HG03039 (cell line): ENCODE measurements around the gene RAD17.
"Not testable (repeated sequence)": the region's sequence is repeated elsewhere in the genome, so short reads cannot be mapped to it uniquely, and the experiment has no call there.

Source experiments
- ATAC-seq: cut with Tn5 transposase; IDR thresholded peaks from one replicate; pipeline ENCODE4 v1.9.1; 2021; ENCODE audit warnings: mild to moderate bottlenecking, moderate library complexity; ENCODE audit not compliant: unreplicated experiment

Gene RAD17

GRCh38 chr5:69372394-69372793 lies 2.8 kb downstream of the RAD17 start:
- no peak for ATAC-seq

GRCh38 chr5:69374911-69375446 lies 5.4 kb downstream of the RAD17 start:
- peak; percentile 47 for ATAC-seq

- ATAC-seq = no peak
These were observed 8.8 kb downstream of the RAD17 start for GRCh38 chr5:69378376-69378775.

GRCh38 chr5:69404659-69405330 lies 35.2 kb downstream of the RAD17 start:
- no peak for ATAC-seq

- ATAC-seq = peak; percentile 70
These were observed 45.4 kb downstream of the RAD17 start, which contains the start of gene MARVELD2 for GRCh38 chr5:69414885-69415583. Gene MARVELD2, plus strand, starts transcription at chr5:69415116. Its CDS starts 4,270 bp downstream, at chr5:69419386.

DNA sequence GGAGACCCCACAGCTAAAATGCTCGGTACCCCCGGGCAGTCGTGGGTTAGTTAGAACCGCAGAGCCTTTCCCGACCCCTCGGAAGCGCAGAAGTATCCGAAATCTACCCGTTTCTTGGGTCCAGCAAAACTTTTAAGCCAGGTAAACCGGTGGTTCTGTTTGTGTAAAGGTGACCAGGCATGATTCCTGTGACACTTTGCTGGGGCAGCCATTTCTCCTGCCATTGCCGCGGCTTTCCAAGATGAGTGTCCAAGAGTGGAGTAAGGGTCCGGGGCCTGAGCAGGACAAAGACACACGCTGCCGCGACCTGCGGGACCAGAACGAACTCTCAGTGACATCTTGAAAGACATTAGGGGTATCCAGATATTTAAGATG lies 46.0 kb downstream of the RAD17 start:
- no peak for ATAC-seq

DNA sequence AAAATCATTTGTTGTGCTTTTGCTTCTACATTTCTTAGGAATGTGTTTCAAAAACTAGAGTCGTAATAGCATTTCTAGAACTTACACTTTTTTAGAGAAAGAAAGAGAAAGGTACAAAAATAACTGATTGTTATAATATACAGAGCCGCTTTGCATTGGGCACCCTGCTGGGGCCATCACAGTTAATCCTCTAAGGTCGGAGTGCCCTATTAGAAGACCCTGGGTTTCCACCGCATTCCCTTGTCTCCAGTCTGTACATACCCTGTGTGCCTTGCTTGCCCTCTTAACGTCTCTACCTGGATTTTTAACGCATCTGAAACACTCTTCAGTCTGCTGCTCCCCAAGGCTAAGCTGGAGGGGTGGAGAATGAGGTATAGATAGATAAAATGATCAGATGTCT lies 46.6 kb downstream of the RAD17 start:
- ATAC-seq = no peak

GRCh38 chr5:69416699-69417098 lies 47.1 kb downstream of the RAD17 start:
- no peak for ATAC-seq

DNA sequence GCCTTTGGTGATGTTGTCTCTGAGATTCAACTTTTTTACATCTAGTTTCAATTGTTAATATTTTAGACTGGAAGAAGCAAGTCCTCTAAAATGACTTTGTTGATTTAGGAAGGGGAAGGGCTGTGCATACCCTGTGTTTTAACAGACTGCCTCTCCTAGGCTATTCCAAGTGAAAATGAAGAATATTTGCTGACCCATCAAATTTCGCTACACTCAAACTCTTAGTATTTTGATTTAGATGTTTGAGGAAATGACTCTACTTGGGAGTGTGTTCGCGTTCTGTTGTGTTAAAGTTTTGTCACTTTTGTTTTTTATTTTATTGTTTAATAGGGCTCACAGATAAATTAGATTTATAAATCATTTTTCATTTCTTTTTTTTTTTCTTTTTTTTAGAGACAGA lies 48.9 kb downstream of the RAD17 start:
- no peak for ATAC-seq

- no peak for ATAC-seq
These were observed 62.0 kb downstream of the RAD17 start for GRCh38 chr5:69431424-69432303.

GRCh38 chr5:69432412-69433206 lies 63.0 kb downstream of the RAD17 start:
- peak; percentile 64 for ATAC-seq

DNA sequence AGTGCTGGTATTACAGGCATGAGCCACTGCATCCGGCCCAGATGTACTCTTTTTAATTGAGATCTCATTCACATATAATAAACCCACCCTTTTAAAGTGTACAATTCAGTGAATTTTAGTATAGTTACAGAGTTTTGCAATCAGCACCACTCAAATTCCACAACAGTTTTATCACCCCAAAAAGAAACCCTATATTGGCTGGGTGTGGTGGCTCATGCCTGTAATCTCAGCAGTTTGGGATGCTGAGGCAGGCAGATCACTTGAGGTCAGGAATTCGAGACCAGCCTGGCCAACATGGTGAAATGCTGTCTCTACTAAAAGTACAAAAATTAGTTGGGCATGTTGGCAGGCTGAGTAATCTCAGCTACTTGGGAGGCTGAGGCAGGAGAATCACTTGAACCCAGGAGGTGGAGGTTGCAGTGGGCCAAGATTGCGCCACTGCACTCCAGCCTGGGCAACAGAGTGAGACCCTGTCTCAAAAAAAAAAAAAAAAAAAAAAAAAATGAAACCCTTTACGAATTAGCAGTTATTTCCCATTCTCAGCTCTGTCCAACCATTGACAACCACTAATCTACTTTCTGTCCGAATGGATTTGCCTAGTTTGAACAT lies 65.8 kb downstream of the RAD17 start:
- ATAC-seq = not testable (repeated sequence)

DNA sequence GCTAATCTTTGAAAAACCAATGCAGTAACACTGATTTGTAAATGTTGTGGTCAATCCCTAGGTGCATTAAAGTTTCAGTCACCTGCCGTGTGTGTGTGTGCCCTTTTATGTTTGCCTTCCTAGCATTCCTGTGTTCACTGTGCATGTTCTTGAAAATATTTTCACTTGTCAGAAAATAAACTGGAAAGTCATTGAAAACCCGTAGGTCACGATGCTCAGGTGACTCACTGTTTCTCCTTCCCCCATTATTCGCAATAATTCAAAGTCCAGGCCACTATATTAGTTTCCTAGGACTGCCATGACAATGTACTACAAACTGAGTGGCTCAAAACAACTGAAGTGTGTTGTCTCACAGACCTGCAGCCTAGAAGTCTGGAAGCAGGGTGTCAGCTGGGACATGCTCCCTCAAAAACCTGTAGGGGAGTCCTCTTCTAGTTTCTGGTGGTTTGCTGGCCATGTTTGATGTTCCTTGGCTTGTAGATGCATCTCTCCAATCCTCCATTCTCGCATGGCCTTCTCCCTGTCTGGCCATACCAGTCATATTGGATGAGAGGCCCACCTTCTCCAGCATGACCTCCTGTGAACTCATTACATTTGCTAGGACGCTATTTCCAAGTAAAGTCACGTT lies 74.6 kb downstream of the RAD17 start:
- no peak for ATAC-seq

DNA sequence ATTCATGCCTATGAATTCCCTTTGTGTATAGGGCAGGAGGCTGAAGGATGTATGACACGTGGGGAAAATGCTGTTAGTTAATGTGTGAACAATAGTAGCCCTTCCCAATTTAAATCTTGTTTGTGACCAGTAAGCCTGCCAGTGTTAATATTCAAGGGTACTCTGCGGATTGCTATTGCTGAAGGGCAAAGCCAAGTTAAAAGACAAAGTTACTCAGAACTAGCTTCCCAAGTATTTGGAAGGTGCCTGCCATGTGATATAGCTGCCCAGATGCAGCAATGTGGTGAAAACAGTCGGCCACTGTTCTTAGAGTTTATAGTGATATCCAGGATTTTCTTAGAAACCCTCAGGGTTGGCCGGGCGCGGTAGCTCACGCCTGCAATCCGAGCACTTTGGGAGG lies 79.9 kb downstream of the RAD17 start:
- no peak for ATAC-seq

DNA sequence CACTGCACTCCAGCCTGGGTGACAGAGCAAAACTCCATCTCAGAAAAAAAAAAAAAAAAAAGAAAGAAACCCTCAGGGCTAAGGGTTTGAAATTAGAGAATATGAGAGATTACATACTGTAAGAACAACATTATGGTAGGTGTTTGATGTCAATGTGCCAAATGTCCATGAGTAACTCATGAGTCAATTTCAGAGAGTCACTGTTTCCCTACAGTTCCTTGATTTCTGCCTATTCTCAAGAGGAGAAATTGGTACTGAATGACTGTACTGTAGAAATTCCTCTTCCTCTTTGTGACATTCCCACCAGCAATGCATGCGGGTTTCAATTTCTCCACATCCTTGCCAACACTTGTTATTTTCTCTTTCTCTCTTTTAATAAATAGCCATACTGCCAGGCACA lies 80.5 kb downstream of the RAD17 start:
- ATAC-seq = no peak

GRCh38 chr5:69450527-69450926 lies 80.9 kb downstream of the RAD17 start:
- ATAC-seq = not testable (repeated sequence)

- no peak for ATAC-seq
These were observed 82.5 kb downstream of the RAD17 start for GRCh38 chr5:69451941-69452647.

- not testable (repeated sequence) for ATAC-seq
These were observed 83.9 kb downstream of the RAD17 start for GRCh38 chr5:69453487-69453886.
